Measurements from ENCODE around the gene KLHL6. TPM values are rescaled to one million over a fixed set of nuclear protein-coding genes. Genes with fewer than 3 reads are reported as not detected.

Gene KLHL6
- total and polyA plus RNA-seq, 4 donors, result 0.42 to 3.8 (median 1.0) TPM

DNA sequence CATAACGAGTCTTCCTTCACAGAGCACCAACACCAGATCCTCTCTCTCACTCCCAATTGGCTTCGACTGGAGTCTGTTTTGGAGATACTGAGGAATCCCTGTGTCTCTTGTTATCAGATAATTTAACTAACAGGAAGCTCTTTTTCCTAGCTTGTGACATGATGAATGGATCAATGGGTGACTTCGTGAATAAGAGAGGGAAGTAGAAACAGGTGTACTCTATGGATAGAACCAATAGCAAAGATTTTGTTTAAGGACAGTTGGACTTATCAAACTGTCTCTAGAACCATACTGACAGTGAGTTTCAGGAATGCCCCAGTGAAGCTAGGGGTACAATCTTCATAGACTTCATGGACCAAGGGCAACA is 29.4 kb upstream of the KLHL6 start (continued):
- TF ChIP-seq ZBTB33 (IDR thresholded peaks at IDR 0.05), result no peak
- TF ChIP-seq EGR1 (IDR thresholded peaks at IDR 0.05; ENCODE audit: low read depth in 2 of 2), result no peak
- TF ChIP-seq, protein P1, sequence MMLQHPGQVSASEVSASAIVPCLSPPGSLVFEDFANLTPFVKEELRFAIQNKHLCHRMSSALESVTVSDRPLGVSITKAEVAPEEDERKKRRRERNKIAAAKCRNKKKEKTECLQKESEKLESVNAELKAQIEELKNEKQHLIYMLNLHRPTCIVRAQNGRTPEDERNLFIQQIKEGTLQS (IDR thresholded peaks at IDR 0.05), result no peak
- TF ChIP-seq TAF1 (conservative IDR thresholded peaks at IDR 0.05), result no peak

DNA sequence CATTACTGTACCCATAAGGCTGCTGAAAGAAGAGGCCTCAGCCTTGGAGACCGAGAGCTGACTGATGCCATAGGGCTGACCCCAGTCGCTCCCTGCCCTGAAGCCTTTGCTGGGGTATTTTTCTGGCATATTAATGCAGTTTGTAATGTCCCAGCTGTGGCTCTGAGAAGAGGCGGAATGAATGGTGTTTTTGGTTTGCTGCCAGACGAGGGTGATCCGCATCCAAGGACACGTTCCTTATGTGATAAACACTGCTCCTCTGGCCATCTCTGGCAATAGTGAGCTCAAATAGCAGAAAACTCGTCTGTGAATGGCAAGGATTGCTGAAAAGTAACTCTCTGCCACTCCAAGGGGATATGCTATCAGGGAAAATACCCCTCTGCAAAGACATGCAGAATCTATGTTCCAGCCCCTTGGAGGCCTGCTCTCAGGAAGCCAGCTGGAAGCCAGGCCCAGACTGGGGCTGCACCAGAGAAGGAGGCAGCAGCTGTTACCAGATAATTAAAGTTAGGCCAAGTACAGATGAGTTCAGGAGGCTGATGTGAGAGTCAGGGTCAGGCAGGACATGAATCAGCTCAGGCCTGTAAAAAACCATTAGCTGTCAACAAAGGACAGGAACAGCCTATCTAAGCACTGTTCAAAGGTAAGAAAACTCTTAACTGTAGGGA is 28.9 kb upstream of the KLHL6 start:
- Histone ChIP-seq H3K9me3 (ENCODE audit: control insufficient read depth in 4 of 4, low read length in 3 of 4) (no peaks in the 10 kb centered on the region), H3K36me3 (ENCODE audit: control insufficient read depth in 4 of 4, insufficient read depth in 3 of 4, low read depth in 1 of 4, low read length in 3 of 4) (no peaks in the 10 kb centered on the region), H3K9ac (ENCODE audit: low read depth in 1 of 2, low read length in 2 of 2) (no peak overlapping the region), H3K4me1 (ENCODE audit: control insufficient read depth in 4 of 4, insufficient read depth in 4 of 4, low read length in 3 of 4) (peaks cover 8 to 32% (median 30%) of the 10 kb centered on the region in 4 donors), H3K4me3 (ENCODE audit: low read depth in 1 of 3, low read length in 3 of 3) (no peak overlapping the region), H3K27me3 (ENCODE audit: control insufficient read depth in 4 of 4, insufficient read depth in 4 of 4, low read length in 3 of 4) (no peaks in the 10 kb centered on the region), H3K27ac (ENCODE audit: low read depth in 1 of 2, low read length in 2 of 2) (peak overlapping the region; percentile 15 to 57)
- no peak for DNase-seq (ENCODE audit: low spot score)
- WGBS, result 74% methylated on average over 7 of the region's 7 CpGs
- TF ChIP-seq, protein P1 (IDR thresholded peaks at IDR 0.05), result no peak
- TF ChIP-seq NR2F2 (IDR thresholded peaks at IDR 0.05) (peak; percentile 70), SP1 (IDR thresholded peaks at IDR 0.05) (peak; percentile 8), FOXA1 (IDR thresholded peaks at IDR 0.05) (no peak)

DNA sequence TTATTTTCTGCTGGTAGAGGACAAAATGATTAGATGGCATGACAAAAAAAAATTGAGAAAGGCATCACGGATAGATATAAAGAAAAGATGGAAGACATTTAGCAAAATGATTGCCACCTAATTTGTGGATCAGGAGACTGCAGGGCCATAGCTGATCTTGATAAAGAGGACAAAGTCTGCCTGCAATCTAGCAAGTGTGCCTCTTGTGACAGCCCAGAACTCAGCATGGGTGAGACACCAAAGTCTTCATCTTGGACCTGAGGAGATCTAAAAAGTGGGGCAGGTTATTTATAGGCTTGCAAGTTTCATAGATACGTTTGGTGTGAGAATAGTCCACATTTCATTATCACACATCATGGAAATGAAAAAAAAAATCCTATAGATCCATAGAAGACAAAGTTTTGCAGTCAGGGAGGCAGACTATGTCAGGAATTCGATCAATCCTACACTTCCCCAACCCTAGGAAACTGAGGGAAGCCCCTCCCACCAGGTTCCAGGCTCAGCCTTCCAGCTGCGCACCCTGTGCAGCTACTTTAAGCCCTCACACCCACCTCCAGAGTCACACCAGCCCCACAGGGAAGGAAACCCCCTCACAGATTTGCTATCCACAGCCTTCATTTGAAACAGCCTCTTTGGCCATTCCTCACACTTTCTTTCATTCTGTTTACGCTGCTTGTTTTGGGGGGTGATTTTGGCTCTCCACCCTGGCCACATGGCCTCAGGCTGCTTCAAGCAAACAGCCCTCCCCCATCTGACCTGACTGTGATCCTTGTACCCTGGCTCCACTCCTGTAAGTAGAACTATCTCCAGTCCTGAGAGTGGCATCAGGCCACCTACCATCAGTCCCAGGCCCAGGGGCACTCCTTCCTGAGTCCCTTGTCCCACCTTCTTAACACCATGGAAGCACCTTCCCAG is 28.1 kb upstream of the KLHL6 start:
- H3K27me3 ChIP-seq (ENCODE audit: control insufficient read depth in 4 of 4, insufficient read depth in 4 of 4, low read length in 3 of 4), result no peaks in the 10 kb centered on the region
- H3K9ac ChIP-seq (ENCODE audit: low read depth in 1 of 2, low read length in 2 of 2), result no peak overlapping the region
- peaks cover 8 to 32% (median 30%) of the 10 kb centered on the region in 4 donors for H3K4me1 ChIP-seq (ENCODE audit: control insufficient read depth in 4 of 4, insufficient read depth in 4 of 4, low read length in 3 of 4)
- H3K4me3 ChIP-seq (ENCODE audit: low read depth in 1 of 3, low read length in 3 of 3), result no peak overlapping the region
- H3K36me3 ChIP-seq (ENCODE audit: control insufficient read depth in 4 of 4, insufficient read depth in 3 of 4, low read depth in 1 of 4, low read length in 3 of 4), result no peaks in the 10 kb centered on the region
- DNase-seq (ENCODE audit: low spot score), result no peak
- H3K9me3 ChIP-seq (ENCODE audit: control insufficient read depth in 4 of 4, low read length in 3 of 4), result no peaks in the 10 kb centered on the region
- peak overlapping the region; percentile 15 to 57 for H3K27ac ChIP-seq (ENCODE audit: low read depth in 1 of 2, low read length in 2 of 2)
- WGBS, result 53% methylated on average over 5 of the region's 5 CpGs
- TF ChIP-seq FOXA2 (IDR thresholded peaks at IDR 0.05) (no peak), TAF1 (conservative IDR thresholded peaks at IDR 0.05) (no peak), RXRA (IDR thresholded peaks at IDR 0.05) (peak; percentile 67 to 88), GABPA (IDR thresholded peaks at IDR 0.05 in 1 of 2, conservative IDR thresholded peaks at IDR 0.05 in 1 of 2) (no peak), JUND (IDR thresholded peaks at IDR 0.05) (peak in 1 of 2 donors; percentile 13), ZBTB33 (IDR thresholded peaks at IDR 0.05) (no peak), YY1 (IDR thresholded peaks at IDR 0.05) (peak; percentile 36), MAX (IDR thresholded peaks at IDR 0.05) (no peak), CTCF (IDR thresholded peaks at IDR 0.05; ENCODE audit: low read depth, low read length, missing input control) (no peak), FOXA1 (IDR thresholded peaks at IDR 0.05) (no peak), SP1 (IDR thresholded peaks at IDR 0.05) (peak; percentile 45), NR2F2 (IDR thresholded peaks at IDR 0.05) (no peak), HNF4G (IDR thresholded peaks at IDR 0.05) (peak; percentile 47), EGR1 (IDR thresholded peaks at IDR 0.05; ENCODE audit: low read depth in 2 of 2) (no peak), RAD21 (IDR thresholded peaks at IDR 0.05) (no peak), HNF4A (conservative IDR thresholded peaks at IDR 0.05) (peak; percentile 75 to 85)
- TF ChIP-seq, protein P1 (IDR thresholded peaks at IDR 0.05), result no peak

Measured in liver (tissue), 9 donors.